Measurements from ENCODE around the gene DLL1. TPM values are rescaled to one million over a fixed set of nuclear protein-coding genes. Genes with fewer than 3 reads are reported as not detected.

The DLL1 gene
- total RNA-seq, 4 donors from 2014 or later: 3.3 to 7.9 (median 6.6) TPM

- peaks cover 0 to 81% (median 46%) of the 10 kb centered on the region in 4 donors for H3K4me1 ChIP-seq
- no peak for DNase-seq (ENCODE audit: low spot score in 2 of 2)
- WGBS, 2 donors: 1 to 8% methylated on average over 19 to 31 of the region's 85 CpGs
- H3K27me3 ChIP-seq: peaks cover 0 to 61% of the 10 kb centered on the region in 2 donors
- peak overlapping the region in 1 of 4 donors; percentile 70 for H3K27ac ChIP-seq
- TF ChIP-seq, protein P1, sequence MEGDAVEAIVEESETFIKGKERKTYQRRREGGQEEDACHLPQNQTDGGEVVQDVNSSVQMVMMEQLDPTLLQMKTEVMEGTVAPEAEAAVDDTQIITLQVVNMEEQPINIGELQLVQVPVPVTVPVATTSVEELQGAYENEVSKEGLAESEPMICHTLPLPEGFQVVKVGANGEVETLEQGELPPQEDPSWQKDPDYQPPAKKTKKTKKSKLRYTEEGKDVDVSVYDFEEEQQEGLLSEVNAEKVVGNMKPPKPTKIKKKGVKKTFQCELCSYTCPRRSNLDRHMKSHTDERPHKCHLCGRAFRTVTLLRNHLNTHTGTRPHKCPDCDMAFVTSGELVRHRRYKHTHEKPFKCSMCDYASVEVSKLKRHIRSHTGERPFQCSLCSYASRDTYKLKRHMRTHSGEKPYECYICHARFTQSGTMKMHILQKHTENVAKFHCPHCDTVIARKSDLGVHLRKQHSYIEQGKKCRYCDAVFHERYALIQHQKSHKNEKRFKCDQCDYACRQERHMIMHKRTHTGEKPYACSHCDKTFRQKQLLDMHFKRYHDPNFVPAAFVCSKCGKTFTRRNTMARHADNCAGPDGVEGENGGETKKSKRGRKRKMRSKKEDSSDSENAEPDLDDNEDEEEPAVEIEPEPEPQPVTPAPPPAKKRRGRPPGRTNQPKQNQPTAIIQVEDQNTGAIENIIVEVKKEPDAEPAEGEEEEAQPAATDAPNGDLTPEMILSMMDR (IDR thresholded peaks at IDR 0.05): no peak
- no peak for TF ChIP-seq EP300 (IDR thresholded peaks at IDR 0.05)
- no peak for TF ChIP-seq POLR2A (IDR thresholded peaks at IDR 0.05)
- no peaks in the 10 kb centered on the region for H3K9me3 ChIP-seq
- H3K4me3 ChIP-seq: peak overlapping the region; percentile 48 to 88 (median 68)
- no peaks in the 10 kb centered on the region for H3K36me3 ChIP-seq
Observed at GRCh38 chr6:170289180-170289931, 1.5 kb downstream of the DLL1 start.

GRCh38 chr6:170288852-170289179 lies 2.1 kb downstream of the DLL1 start:
- Histone ChIP-seq H3K4me1 (peaks cover 0 to 76% (median 46%) of the 10 kb centered on the region in 4 donors), H3K27me3 (peaks cover 0 to 55% of the 10 kb centered on the region in 2 donors), H3K4me3 (peak overlapping the region in 3 of 4 donors; percentile 48 to 78 (median 59)), H3K36me3 (peaks cover 0 to 3% (median 0%) of the 10 kb centered on the region in 3 donors), H3K27ac (no peak overlapping the region), H3K9me3 (no peaks in the 10 kb centered on the region)
- no peak for TF ChIP-seq POLR2A (IDR thresholded peaks at IDR 0.05)
- TF ChIP-seq, protein P1 (IDR thresholded peaks at IDR 0.05): no peak
- TF ChIP-seq EP300 (IDR thresholded peaks at IDR 0.05): no peak
- WGBS, 2 donors: 22 to 25% methylated on average over 16 of the region's 16 CpGs
- no peak for DNase-seq (ENCODE audit: low spot score in 2 of 2)

DNA sequence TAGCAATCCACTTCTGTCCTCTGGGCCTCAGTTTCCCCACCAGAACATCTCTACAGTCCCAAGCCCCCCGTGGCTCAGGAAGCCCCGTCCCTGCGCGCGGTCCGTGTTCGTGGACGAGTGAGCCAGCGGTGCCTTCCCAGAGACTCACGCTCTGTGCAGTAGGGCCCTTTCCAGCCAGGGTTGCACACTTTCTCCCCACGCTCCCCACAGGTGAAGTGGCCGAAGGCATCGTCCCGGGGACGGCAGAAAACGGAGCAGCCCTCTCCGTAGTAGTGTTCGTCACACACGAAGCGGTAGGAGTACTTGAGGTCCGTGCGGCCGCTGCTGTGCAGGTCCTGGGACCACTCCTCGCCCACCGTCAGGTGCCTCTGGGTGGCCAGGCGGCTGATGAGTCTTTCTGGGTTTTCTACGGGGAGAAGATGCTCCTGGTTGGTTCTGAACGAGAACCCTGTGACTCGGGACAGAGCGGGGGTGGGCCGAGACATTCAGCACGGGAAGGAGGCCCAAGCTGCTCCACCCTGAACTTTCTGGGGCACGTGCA lies 2.7 kb downstream of the DLL1 start:
- Histone ChIP-seq H3K27ac (no peak overlapping the region), H3K36me3 (peaks cover 0 to 10% (median 0%) of the 10 kb centered on the region in 3 donors), H3K4me3 (no peak overlapping the region), H3K9me3 (no peaks in the 10 kb centered on the region), H3K4me1 (peaks cover 0 to 70% (median 45%) of the 10 kb centered on the region in 4 donors), H3K27me3 (peaks cover 0 to 49% of the 10 kb centered on the region in 2 donors)
- WGBS, 2 donors: 66 to 80% methylated on average over 27 to 33 of the region's 33 CpGs
- no peak for DNase-seq (ENCODE audit: low spot score in 2 of 2)
- no peak for TF ChIP-seq POLR2A (IDR thresholded peaks at IDR 0.05)
- TF ChIP-seq, protein P1 (IDR thresholded peaks at IDR 0.05): no peak
- no peak for TF ChIP-seq EP300 (IDR thresholded peaks at IDR 0.05)

GRCh38 chr6:170287371-170287876 lies 3.5 kb downstream of the DLL1 start:
- no peak for DNase-seq (ENCODE audit: low spot score in 2 of 2)
- Histone ChIP-seq H3K36me3 (peaks cover 0 to 17% (median 0%) of the 10 kb centered on the region in 3 donors), H3K9me3 (no peaks in the 10 kb centered on the region), H3K27ac (peak overlapping the region in 1 of 4 donors; percentile 61), H3K27me3 (peaks cover 0 to 41% of the 10 kb centered on the region in 2 donors), H3K4me3 (no peak overlapping the region), H3K4me1 (peaks cover 0 to 62% (median 40%) of the 10 kb centered on the region in 4 donors)
- WGBS, 2 donors: 57 to 58% methylated on average over 7 to 12 of the region's 12 CpGs
- TF ChIP-seq POLR2A (IDR thresholded peaks at IDR 0.05) (no peak), EP300 (IDR thresholded peaks at IDR 0.05) (no peak)
- TF ChIP-seq, protein P1 (IDR thresholded peaks at IDR 0.05): no peak

DNA sequence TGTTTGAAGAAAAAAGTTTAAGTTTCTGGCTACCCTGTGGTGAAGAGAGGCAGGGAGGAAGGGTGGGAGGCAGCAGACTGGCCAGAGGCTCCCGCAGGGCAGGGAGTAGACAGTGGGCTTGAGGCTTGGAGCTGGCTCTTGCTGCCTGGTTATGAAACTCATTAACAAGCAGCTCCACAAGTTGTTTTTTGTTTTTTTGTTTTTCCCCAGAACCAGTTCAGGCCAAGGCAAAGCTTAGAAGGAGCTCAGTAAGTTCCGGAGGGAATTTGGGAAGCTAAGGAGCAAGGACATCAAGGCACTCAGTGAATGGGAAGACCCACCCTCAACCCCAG lies 4.0 kb downstream of the DLL1 start:
- Histone ChIP-seq H3K36me3 (peaks cover 0 to 17% (median 0%) of the 10 kb centered on the region in 3 donors), H3K4me1 (peaks cover 0 to 57% (median 35%) of the 10 kb centered on the region in 4 donors), H3K4me3 (no peak overlapping the region), H3K9me3 (no peaks in the 10 kb centered on the region), H3K27me3 (peaks cover 0 to 36% of the 10 kb centered on the region in 2 donors), H3K27ac (peak overlapping the region in 1 of 4 donors; percentile 61)
- DNase-seq (ENCODE audit: low spot score in 2 of 2): no peak
- TF ChIP-seq, protein P1 (IDR thresholded peaks at IDR 0.05): no peak
- TF ChIP-seq POLR2A (IDR thresholded peaks at IDR 0.05): no peak
- no peak for TF ChIP-seq EP300 (IDR thresholded peaks at IDR 0.05)
- WGBS, 2 donors: 36 to 40% methylated on average over 2 of the region's 2 CpGs
